Right lobe of liver (tissue), 6 donors: ENCODE data around the gene MC2R. TPM values are rescaled to one million over a fixed set of nuclear protein-coding genes. Genes with fewer than 3 reads are reported as not detected.

Experiments used
- ATAC-seq, 4 donors: fragments of 200-7000 bp; cut with Tn5 transposase; one replicate each; pipeline ENCODE4 v1.9.1; 2020; ENCODE audit warnings: mild to moderate bottlenecking in 4 of 4, moderate library complexity in 4 of 4
- DNase-seq, 3 donors: peaks; one replicate each; pipeline ENCODE4 v3.0.0-alpha.2; 2020
- H3K27ac ChIP-seq, 3 donors: fragments of 200-600 bp; one replicate each; pipeline ENCODE4 v1.8.0; 2022
- H3K27me3 ChIP-seq, 2 donors: fragments of 200-600 bp; one replicate each; pipeline ENCODE4 v1.8.0; 2022
- H3K36me3 ChIP-seq, 4 donors: fragments of 200-600 bp; sonication (generic) in 1 of 4; one replicate each; pipeline versions ENCODE4 v1.5.1 to v1.8.0; 2017 to 2022; ENCODE audit warnings: control low read depth in 1 of 4
- H3K4me1 ChIP-seq, 4 donors: fragments of 200-600 bp; sonication (generic) in 1 of 4; one replicate each; pipeline versions ENCODE4 v1.5.1 to v1.8.0; 2017 to 2022; ENCODE audit warnings: control low read depth in 1 of 4
- H3K4me3 ChIP-seq, 3 donors: fragments of 200-600 bp; one replicate each; pipeline ENCODE4 v1.8.0; 2022
- H3K9me3 ChIP-seq, 4 donors: fragments of 200-600 bp; sonication (generic) in 1 of 4; one replicate each; pipeline versions ENCODE4 v1.5.1 to v1.8.0; 2017 to 2022; ENCODE audit warnings: control low read depth in 1 of 4
- CTCF ChIP-seq, 4 donors: fragments of 200-600 bp in 3 of 4; fragments of 450-650 bp in 1 of 4; IDR thresholded peaks; one replicate each; pipeline versions ENCODE4 v1.5.1 to v1.8.0; 2016 to 2022; ENCODE audit warnings: antibody characterized with exemption in 4 of 4, mild to moderate bottlenecking in 2 of 4
- POLR2A ChIP-seq: fragments of 450-650 bp; IDR thresholded peaks from one replicate; pipeline ENCODE4 v1.6.1; 2017; ENCODE audit warnings: antibody characterized with exemption, mild to moderate bottlenecking
- WGBS: methylation state at CpG from one replicate; pipeline ENCODE4 v1.1.6; 2018; ENCODE audit warnings: low coverage, low lambda C conversion rate; ENCODE audit not compliant: insufficient coverage; ENCODE audit errors: missing lambda C conversion rate; 5-methylcytosine and 5-hydroxymethylcytosine counted together
- intact Hi-C, 2 donors: fragments of 100-400 bp; cut with DNase I; formaldehyde crosslinking; loops; one replicate each; pipeline versions ENCODE4 v1.11.2 to v1.14.1; 2022
- long read RNA-seq: library from polyadenylated mRNA; unstranded; transcript quantifications from one replicate; pipeline ENCODE4 v2.0.0, GENCODE V29; 2019
- total RNA-seq, 6 experiments: library from RNA; depleted of rRNA in 2 of 6; stranded (reverse); fragments of >200 nt in 2 of 6; fragmentation: NEBNext Ultra II Directional in 3 of 6; extraction: Animal tissue kit (Norgen Biotek cat#: 25700) in 3 of 6; gene quantifications; one replicate each; pipeline versions ENCODE4 v1.1.0 to v1.2.4, GENCODE V29; 2016 to 2023
- donor health status: DM: no; HTN: yes; CAD: no.
- donor health status: DM: no; HTN: no; CAD: no.
- donor health status: DM: no; HTN: no; CAD: no.
- donor health status: DM: no; HTN: yes; CAD: no.
- donor health status: DM: no; HTN: yes; CAD: no.

Gene MC2R
- under 1 TPM in 1 of 6 experiments, not detected in 5; 0.04 TPM for total RNA-seq
- long read RNA-seq: 0 reads

GRCh38 chr18:13915391-13915790 lies at the start of gene MC2R:
Gene MC2R (minus strand): TSS chr18:13915536. CDS start chr18:13885518, 30,018 bp downstream.
- 51% methylated on average over 4 of the region's 4 CpGs for WGBS
- DNase-seq (no peak), ATAC-seq (no peak)
- Histone ChIP-seq H3K4me1 (no peaks in the 10 kb centered on the region), H3K27ac (no peak within 1 kb of the TSS), H3K27me3 (no peaks in the 10 kb centered on the region), H3K9me3 (no peaks in the 10 kb centered on the region), H3K36me3 (no peaks in the 10 kb centered on the region), H3K4me3 (no peak within 1 kb of the TSS)
- intact Hi-C loops: no loop called here
- TF ChIP-seq POLR2A: no peak
- TF ChIP-seq CTCF (IDR thresholded peaks at IDR 0.05): no peak

GRCh38 chr18:13945811-13946210 lies 30.5 kb upstream of the MC2R start:
- H3K9me3 ChIP-seq: no peaks in the 10 kb centered on the region
- intact Hi-C loops: no loop called here
- ATAC-seq (no peak), DNase-seq (no peak)
- no peaks in the 10 kb centered on the region for H3K4me1 ChIP-seq
- H3K4me3 ChIP-seq: no peak overlapping the region
- H3K27ac ChIP-seq: no peak overlapping the region
- no peaks in the 10 kb centered on the region for H3K27me3 ChIP-seq
- TF ChIP-seq CTCF (IDR thresholded peaks at IDR 0.05) (no peak), POLR2A (no peak)
- H3K36me3 ChIP-seq: no peaks in the 10 kb centered on the region
- WGBS: 70% methylated on average over 2 of the region's 2 CpGs

GRCh38 chr18:13943338-13943737 lies 28.0 kb upstream of the MC2R start:
- ATAC-seq: no peak
- no peak overlapping the region for H3K27ac ChIP-seq
- 31% methylated on average over 2 of the region's 2 CpGs for WGBS
- no peaks in the 10 kb centered on the region for H3K36me3 ChIP-seq
- no peak overlapping the region for H3K4me3 ChIP-seq
- TF ChIP-seq CTCF (IDR thresholded peaks at IDR 0.05) (no peak), POLR2A (no peak)
- DNase-seq: no peak
- no peaks in the 10 kb centered on the region for H3K4me1 ChIP-seq
- H3K27me3 ChIP-seq: no peaks in the 10 kb centered on the region
- H3K9me3 ChIP-seq: no peaks in the 10 kb centered on the region
- intact Hi-C loops: no loop called here

GRCh38 chr18:13940326-13940725 lies 25.0 kb upstream of the MC2R start:
- no peaks in the 10 kb centered on the region for H3K36me3 ChIP-seq
- WGBS: 76% methylated on average over 14 of the region's 14 CpGs
- intact Hi-C loops: no loop called here
- H3K4me1 ChIP-seq: no peaks in the 10 kb centered on the region
- no peak for TF ChIP-seq CTCF (IDR thresholded peaks at IDR 0.05)
- TF ChIP-seq POLR2A: no peak
- no peak overlapping the region for H3K4me3 ChIP-seq
- H3K27ac ChIP-seq: no peak overlapping the region
- ATAC-seq (no peak), DNase-seq (no peak)
- no peaks in the 10 kb centered on the region for H3K9me3 ChIP-seq
- H3K27me3 ChIP-seq: no peaks in the 10 kb centered on the region

- Histone ChIP-seq H3K4me3 (no peak overlapping the region), H3K27ac (no peak overlapping the region), H3K36me3 (no peaks in the 10 kb centered on the region), H3K9me3 (no peaks in the 10 kb centered on the region), H3K4me1 (no peaks in the 10 kb centered on the region), H3K27me3 (no peaks in the 10 kb centered on the region)
- intact Hi-C loops: no loop called here
- 18% methylated on average over 2 of the region's 6 CpGs for WGBS
- ATAC-seq (no peak), DNase-seq (no peak)
- TF ChIP-seq POLR2A (no peak), CTCF (IDR thresholded peaks at IDR 0.05) (no peak)
These were observed 19.3 kb upstream of the MC2R start for GRCh38 chr18:13934676-13935075.
